Glomerular endothelial cell (primary cell): Measurements from ENCODE around the gene B3GALT6. TPM values are rescaled to one million over a fixed set of nuclear protein-coding genes. Genes with fewer than 3 reads are reported as not detected.
"Not testable (repeated sequence)": the region's sequence is repeated elsewhere in the genome, so short reads cannot be mapped to it uniquely, and the experiment has no call there.

ENCODE experiments used
- DNase-seq: peaks from one replicate; pipeline ENCODE4 v3.0.0-alpha.2; 2011; ENCODE audit warnings: low read depth, low spot score; ENCODE audit errors: extremely low read depth
- total RNA-seq: library from RNA; depleted of rRNA; stranded (reverse); fragments of >200 nt; gene quantifications from 2 replicates; pipeline ENCODE4 v1.2.3, GENCODE V29; 2015

B3GALT6 gene
- 47.9 and 63.4 TPM in 2 replicates for total RNA-seq

GRCh38 chr1:1232208-1232795, at the start of gene B3GALT6:
Gene B3GALT6 (plus strand): TSS chr1:1232237. CDS start chr1:1232279, 42 bp downstream.
- DNase-seq: no peak

DNA sequence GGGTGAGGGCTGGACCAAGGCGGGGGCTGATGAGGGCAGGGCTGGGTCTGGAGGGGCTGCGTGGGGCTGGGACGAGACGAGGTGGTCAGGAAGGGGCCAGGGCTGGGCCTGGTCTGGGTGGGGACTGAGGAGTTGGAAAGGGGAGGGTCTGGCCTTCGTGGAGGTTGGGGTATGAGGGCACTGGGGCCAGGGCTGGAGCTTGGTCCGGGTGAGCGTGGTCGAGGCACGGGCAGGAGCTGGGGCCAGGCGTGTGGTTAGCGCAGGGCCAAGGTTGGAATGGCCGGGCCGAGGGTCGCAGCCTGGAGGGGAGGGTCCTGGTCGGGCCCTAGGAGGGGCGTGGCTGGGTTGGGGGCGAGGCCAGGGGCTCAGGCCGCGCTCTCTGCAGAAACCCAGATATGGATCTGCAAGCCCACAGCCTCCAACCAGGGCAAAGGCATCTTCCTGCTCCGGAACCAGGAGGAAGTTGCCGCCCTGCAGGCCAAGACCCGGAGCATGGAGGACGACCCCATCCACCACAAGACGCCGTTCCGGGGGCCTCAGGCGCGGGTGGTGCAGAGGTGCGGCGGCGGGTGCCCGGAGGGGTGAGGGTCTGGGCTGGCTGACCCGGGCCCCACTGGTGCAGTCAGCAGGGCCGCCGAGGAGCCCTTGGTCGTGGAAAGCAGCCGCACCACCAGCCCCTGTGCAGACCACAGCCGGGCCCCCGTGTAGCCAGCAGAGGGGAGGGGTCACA, 49.4 kb upstream of the B3GALT6 start:
- DNase-seq: no peak

DNA sequence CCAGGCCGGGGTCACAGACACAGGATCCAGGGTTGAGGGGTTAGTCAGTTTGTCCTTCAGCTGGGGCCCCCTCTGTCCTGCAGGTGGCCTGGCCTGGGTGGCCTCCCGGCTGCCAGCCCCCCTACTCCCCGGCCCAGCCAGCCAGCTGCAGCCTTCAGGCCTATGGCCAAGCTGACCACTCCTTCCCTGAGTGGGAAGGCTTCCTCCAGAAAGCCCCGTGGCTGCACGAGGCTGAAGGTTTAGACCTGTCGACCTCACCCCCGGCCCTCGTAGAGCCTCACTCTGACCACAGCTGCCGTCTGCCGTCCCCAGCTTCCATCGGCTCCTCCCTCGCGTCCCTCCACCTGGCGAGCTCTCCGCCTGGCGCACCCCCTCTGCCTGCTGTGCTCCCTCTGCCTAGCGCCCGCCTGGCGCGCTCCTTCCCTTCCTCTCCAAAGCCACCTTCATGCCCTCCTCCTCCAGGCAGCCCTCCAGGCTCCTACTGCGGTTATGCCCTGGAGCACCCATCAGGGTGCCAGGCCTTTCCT, 48.8 kb upstream of the B3GALT6 start:
- DNase-seq: no peak

- DNase-seq: no peak
These were observed 47.9 kb upstream of the B3GALT6 start for GRCh38 chr1:1183833-1184775.

GRCh38 chr1:1185101-1185765, 46.8 kb upstream of the B3GALT6 start:
- no peak for DNase-seq

GRCh38 chr1:1187938-1188337, 44.1 kb upstream of the B3GALT6 start:
- DNase-seq: no peak

- DNase-seq: no peak
These were observed 42.9 kb upstream of the B3GALT6 start for GRCh38 chr1:1189111-1189510.

GRCh38 chr1:1191734-1192133, 40.3 kb upstream of the B3GALT6 start:
- DNase-seq: no peak

GRCh38 chr1:1194723-1195122, 37.3 kb upstream of the B3GALT6 start:
- no peak for DNase-seq

DNA sequence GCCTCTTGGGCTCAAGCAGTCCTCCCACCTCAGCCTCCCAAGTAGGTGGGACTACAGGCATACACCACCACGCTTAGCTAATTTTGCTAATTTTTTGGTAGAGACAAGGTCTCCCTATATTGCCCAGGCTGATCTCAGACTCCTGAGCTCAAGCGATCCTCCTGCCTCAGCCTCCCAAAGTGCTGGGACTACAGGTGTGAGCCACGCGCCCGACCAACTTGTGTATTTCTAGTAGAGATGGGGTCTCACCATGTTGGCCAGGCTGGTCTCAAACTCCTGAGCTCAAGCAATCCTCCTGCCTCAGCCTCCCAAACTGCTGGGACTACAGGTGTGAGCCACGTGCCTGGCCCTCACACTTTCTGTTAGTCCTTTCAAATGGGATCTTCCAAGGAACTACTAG, 36.3 kb upstream of the B3GALT6 start:
- DNase-seq: not testable (repeated sequence)

DNA sequence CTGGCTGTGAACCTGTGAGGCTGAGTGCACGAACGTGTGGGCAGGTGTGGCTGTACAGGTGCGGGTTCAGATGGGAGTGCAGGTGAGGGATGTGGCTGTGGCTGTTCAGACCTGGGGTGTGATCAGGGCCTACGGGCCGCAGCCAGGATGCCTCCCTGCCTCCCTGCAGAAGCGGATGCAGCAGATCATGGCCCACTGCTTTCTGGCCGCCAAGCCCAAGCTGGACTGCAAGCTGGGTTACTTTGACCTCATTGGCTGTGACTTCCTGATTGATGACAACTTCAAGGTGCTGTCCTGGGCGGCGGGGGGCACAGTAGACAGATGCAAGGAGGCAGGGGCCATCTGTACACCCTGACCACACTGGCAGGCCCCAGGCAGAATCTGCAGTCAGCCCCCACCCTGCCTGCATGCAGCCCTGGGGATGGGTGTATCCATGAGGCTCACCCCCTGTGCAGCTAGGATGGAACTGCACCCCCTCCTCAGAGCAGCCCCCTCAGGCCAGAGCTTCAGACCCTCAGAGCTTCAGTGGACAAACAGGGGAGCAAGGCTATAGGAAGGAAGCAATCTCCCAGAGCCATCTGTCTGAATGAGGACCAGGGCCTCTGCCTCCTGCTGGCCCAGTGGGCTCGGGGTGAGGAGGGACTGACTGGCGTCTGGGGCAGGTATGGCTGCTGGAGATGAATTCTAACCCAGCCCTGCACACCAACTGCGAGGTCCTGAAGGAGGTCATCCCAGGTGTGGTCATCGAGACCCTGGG, 35.4 kb upstream of the B3GALT6 start:
- DNase-seq: no peak

DNA sequence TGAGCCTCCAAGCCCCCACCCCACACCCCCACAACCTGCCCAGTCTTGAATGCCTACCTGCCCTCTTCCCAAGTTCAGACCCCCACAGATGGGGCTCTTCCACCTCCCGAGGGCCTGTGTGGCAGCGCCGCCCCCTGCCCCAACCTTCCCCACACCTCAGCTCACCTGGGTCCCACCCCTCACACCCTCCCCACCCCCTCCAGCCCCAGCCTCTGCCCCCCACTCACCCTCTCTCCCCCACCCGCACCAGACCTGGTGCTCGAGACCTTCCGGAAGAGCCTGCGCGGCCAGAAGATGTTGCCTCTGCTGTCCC, 34.9 kb upstream of the B3GALT6 start:
- DNase-seq: no peak

DNA sequence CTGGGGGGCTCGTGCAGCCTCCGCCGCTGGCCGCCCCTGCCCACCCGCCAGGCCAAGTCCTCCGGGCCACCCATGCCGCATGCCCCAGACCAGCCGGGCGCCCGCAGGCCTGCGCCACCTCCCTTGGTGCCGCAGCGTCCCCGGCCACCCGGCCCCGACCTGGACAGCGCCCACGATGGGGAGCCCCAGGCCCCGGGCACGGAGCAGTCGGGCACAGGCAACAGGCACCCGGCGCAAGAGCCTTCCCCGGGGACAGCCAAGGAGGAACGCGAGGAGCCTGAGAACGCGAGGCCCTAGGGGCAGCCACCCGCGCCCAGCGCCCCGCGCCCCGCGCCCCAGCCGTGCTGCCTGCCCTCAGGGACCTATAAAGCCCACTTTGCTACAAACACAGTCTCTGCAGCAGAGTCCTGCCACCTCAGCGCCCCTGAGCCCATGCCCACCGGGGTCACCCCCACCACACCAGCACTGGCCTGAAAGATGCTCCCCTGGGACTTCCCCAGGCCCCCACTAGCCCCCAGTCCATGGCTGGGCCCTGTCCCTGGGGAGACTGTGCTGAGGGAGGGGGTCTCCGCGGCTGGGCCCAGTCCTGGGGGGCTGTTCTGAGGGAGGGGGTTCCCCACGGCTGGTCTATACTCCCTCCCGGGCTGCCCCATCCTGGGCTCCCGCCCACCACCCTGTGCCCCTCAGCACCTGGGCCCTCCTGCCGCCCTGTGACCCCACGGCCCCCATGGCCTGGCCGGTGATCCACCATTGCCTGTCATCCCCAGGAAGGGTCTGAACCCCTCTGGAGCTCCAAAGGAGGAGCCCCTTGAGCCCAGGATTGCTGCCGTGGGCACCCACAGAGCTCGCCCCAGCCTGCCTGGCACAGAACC, 34.2 kb upstream of the B3GALT6 start:
- DNase-seq: no peak

GRCh38 chr1:1198423-1199140, 33.5 kb upstream of the B3GALT6 start:
- no peak for DNase-seq

GRCh38 chr1:1199141-1199960, 32.7 kb upstream of the B3GALT6 start:
- no peak for DNase-seq

- DNase-seq: no peak
These were observed 31.8 kb upstream of the B3GALT6 start for GRCh38 chr1:1199961-1200875.
